OCI-LY3 (cell line): ENCODE results near the gene CHRNA7.

Experiments
- CTCF ChIP-seq: fragments of 200-600, 300-600 bp; sonication (generic); IDR thresholded peaks from 2 replicates; pipeline ENCODE4 v1.5.1; 2014; ENCODE audit warnings: antibody characterized with exemption, low read length, low read depth
- EZH2phosphoT487 ChIP-seq: fragments of 200-600 bp; shearing (Covaris generic); IDR thresholded peaks from 2 replicates; pipeline ENCODE4 v1.6.1; 2018; ENCODE audit warnings: antibody characterized with exemption, mixed run types, low read depth

GRCh38 chr15:32148833-32149555 is 118.7 kb downstream of the CHRNA7 start:
- TF ChIP-seq CTCF (no peak), EZH2phosphoT487 (no peak)
